Activated B cell treated with CpG ODN at 0.5 μM for 24 hours (primary cell): Measurements from ENCODE around the gene DGCR8. TPM values are rescaled to one million over a fixed set of nuclear protein-coding genes. Genes with fewer than 3 reads are reported as not detected.
A peak's percentile ranks its signal among the peaks of the same experiment; 100 is the strongest.

ENCODE experiments used
- ATAC-seq: fragments of 200-7000 bp; cut with Tn5 transposase; one replicate; pipeline ENCODE4 v1.10.0; 2021; ENCODE audit warnings: low read depth, mild to moderate bottlenecking, moderate library complexity
- CTCF ChIA-PET: fragments of 350-600 bp; sonication (Branson Sonifier 250); formaldehyde crosslinking; loops from one replicate; lab custom pipeline; 2021; ENCODE audit warnings: antibody characterized with exemption; lab: Charles Lee
- POLR2A ChIA-PET: fragments of 350-600 bp; sonication (Branson Sonifier 250); formaldehyde crosslinking; loops from one replicate; lab custom pipeline; 2021; ENCODE audit warnings: antibody characterized with exemption; lab: Charles Lee
- DNase-seq: peaks from one replicate; pipeline ENCODE4 v3.0.0; 2022
- H3K27ac Mint-ChIP-seq: one replicate; pipeline ENCODE4 v1.8.0; 2020; ENCODE audit warnings: mixed read lengths
- H3K27me3 Mint-ChIP-seq: one replicate; pipeline ENCODE4 v1.8.0; 2021; ENCODE audit warnings: mixed read lengths
- H3K36me3 Mint-ChIP-seq: one replicate; pipeline ENCODE4 v1.8.0; 2021; ENCODE audit warnings: low read depth, mixed read lengths
- H3K4me1 Mint-ChIP-seq: one replicate; pipeline ENCODE4 v1.8.0; 2021; ENCODE audit warnings: mixed read lengths
- H3K4me3 Mint-ChIP-seq: one replicate; pipeline ENCODE4 v1.8.0; 2020; ENCODE audit warnings: mild to moderate bottlenecking, mixed read lengths
- H3K9me3 Mint-ChIP-seq: one replicate; pipeline ENCODE4 v1.8.0; 2020; ENCODE audit warnings: mixed read lengths
- CTCF ChIP-seq: fragments of 200-600 bp; IDR thresholded peaks from one replicate; pipeline ENCODE4 v1.8.0; 2022; ENCODE audit warnings: antibody characterized with exemption, mild to moderate bottlenecking
- intact Hi-C: fragments of 100-400 bp; cut with micrococcal nuclease; formaldehyde crosslinking; loops from one replicate; pipeline ENCODE4 v1.15.1; 2024
- total RNA-seq: library from RNA; stranded (reverse); gene quantifications from 2 replicates; pipeline ENCODE4 v1.2.3, GENCODE V29; 2022

Gene DGCR8
- total RNA-seq, 1 donor from 2014 or later: 35.5 TPM

DNA sequence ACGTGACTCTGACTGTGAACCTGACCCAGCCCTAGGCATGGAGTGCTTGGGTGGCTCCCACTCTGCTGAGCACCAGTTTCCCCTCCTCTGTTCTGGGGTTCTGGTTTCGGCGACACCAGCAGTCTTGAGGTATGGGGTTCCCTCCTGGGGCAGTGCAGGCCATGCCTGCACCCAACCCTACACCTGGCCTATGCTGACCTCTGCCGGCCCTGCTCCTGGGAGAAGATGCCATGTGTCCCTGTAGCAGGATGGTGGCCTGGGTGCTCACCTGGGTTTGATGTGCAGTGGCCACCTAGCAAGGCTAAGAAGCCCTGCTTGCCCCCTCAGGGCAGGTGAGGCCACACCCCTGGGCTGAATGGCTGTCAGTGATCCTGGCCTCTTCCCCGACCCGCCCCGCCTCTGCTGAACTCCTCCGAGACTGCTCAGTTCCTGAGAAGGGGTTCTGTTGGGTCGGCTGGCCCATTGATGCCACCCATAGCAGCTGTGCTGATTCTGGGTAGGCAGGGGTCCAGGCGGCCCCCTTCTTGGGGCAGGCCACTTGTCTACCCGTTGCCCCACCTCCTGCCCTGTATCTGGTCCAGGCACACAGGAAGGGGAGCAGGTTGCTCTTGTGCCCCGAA lies 54.0 kb downstream of the DGCR8 start:
- Mint-ChIP-seq H3K27me3 (no peaks in the 10 kb centered on the region), H3K27ac (no peak overlapping the region), H3K9me3 (no peaks in the 10 kb centered on the region), H3K36me3 (no peaks in the 10 kb centered on the region), H3K4me1 (peaks cover 44% of the 10 kb centered on the region), H3K4me3 (peak overlapping the region; percentile 57)
- no peak for TF ChIP-seq CTCF
- no peak for ATAC-seq
- no peak for DNase-seq
- CTCF ChIA-PET: no interaction called here
- POLR2A ChIA-PET: no interaction called here
- intact Hi-C loops: loop anchor here (5.0 kb wide), 2 partner anchors 363 to 702 kb away; partner anchors contain the start of genes HIRA, KLHL22 and MRPL40

DNA sequence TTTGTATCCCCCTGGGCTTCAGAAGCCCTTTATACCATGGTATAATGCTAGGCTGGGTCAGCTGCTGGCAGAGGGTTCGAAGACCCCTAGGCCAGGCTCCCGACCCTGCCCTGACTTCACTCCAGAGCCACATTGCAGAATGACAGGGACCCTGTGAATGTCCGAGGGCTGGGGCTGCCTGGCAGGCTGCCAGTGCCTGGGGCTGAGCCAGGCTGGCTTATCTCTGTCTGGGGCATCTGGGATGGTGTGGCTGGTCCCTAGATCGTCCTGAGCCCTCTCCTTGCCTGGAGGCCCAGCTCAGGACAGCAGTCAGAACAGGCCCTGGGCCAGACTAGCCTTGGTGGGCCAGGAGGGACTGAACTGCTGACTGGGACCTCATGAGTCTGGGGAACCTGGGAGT lies 55.2 kb downstream of the DGCR8 start:
- no peak for TF ChIP-seq CTCF
- H3K4me3 Mint-ChIP-seq: no peak overlapping the region
- ChIA-PET CTCF (no interaction called here), POLR2A (no interaction called here)
- ATAC-seq (no peak), DNase-seq (no peak)
- H3K9me3 Mint-ChIP-seq: no peaks in the 10 kb centered on the region
- H3K27ac Mint-ChIP-seq: no peak overlapping the region
- H3K36me3 Mint-ChIP-seq: peaks cover 6% of the 10 kb centered on the region
- intact Hi-C loops: no loop called here
- H3K27me3 Mint-ChIP-seq: no peaks in the 10 kb centered on the region
- H3K4me1 Mint-ChIP-seq: peaks cover 42% of the 10 kb centered on the region

DNA sequence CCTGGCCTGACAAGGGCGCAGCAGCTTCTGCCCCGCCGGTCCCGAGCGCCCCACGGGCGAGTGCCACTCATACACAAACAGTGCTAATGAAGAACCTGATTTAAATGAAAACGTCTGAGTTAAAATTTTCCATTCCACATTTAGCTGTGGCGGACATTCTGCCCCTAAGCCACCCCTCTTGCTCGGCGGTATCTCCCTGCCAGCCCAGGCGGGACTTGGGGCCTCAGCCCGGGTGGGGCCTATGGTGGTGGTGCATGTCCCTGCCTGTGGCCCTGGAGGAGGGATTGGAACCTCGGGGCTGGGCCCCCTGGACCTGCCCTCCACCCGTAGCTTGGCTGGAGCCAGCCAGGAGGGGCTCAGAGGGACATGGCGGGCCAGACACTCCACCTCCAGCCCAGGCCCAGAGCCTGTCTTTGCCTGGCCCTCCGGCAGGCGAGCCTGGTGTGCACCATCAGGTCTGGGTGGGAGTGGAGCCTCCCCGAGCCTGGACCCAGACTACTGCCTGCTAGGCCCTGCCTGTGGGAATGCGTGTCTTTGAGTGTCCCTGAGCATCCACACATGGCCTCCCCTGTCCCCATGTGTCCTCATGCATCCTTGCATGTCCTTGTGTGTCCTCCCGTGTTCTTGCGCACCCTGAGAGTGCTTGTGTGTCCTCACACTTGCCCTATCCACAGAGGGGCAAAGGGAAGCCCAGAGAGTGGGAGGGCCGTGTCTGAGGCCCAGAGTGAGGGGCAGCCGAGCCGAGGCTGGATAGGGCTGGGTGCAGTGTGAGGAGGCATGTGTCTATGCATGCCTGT lies 56.0 kb downstream of the DGCR8 start:
- no peak overlapping the region for H3K4me3 Mint-ChIP-seq
- intact Hi-C loops: no loop called here
- peaks cover 6% of the 10 kb centered on the region for H3K36me3 Mint-ChIP-seq
- ChIA-PET CTCF (no interaction called here), POLR2A (no interaction called here)
- TF ChIP-seq CTCF: no peak
- H3K9me3 Mint-ChIP-seq: no peaks in the 10 kb centered on the region
- H3K27me3 Mint-ChIP-seq: no peaks in the 10 kb centered on the region
- no peak for ATAC-seq
- H3K4me1 Mint-ChIP-seq: peaks cover 41% of the 10 kb centered on the region
- H3K27ac Mint-ChIP-seq: no peak overlapping the region
- DNase-seq: no peak

DNA sequence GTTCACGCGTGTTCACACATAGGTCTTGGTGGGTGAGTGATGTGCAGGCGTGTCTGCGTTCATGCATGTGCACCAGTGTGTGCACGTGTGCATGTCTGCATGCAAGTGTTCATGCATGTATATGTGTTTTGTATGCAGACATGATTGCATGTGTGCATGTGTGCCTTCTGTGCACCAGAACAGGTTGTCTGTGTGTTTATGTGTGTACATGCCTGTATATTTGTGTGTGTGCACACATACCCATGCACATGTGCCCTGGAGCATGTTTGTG lies 56.5 kb downstream of the DGCR8 start:
- no peak overlapping the region for H3K27ac Mint-ChIP-seq

More for the DNA sequence above, 56.5 kb downstream of the DGCR8 start:
- Mint-ChIP-seq H3K4me3 (no peak overlapping the region), H3K27me3 (no peaks in the 10 kb centered on the region), H3K4me1 (peaks cover 41% of the 10 kb centered on the region), H3K36me3 (peaks cover 6% of the 10 kb centered on the region), H3K9me3 (no peaks in the 10 kb centered on the region)
- POLR2A ChIA-PET: no interaction called here
- ATAC-seq: no peak
- no peak for DNase-seq
- CTCF ChIA-PET: no interaction called here
- intact Hi-C loops: no loop called here
- no peak for TF ChIP-seq CTCF
